Measurements from ENCODE around the gene CEBPG.

The CEBPG gene

GRCh38 chr19:33355535-33355934, 18.0 kb upstream of the CEBPG start:
- no peak for DNase-seq

- no peak for DNase-seq
Observed at GRCh38 chr19:33357556-33357955, 16.0 kb upstream of the CEBPG start.

- DNase-seq, result no peak
Observed at GRCh38 chr19:33358408-33358807, 15.1 kb upstream of the CEBPG start.

GRCh38 chr19:33359581-33359980, 13.9 kb upstream of the CEBPG start:
- DNase-seq, result no peak

GRCh38 chr19:33362508-33363228, 10.8 kb upstream of the CEBPG start:
- DNase-seq, result no peak

GRCh38 chr19:33363476-33363875, 10.0 kb upstream of the CEBPG start:
- no peak for DNase-seq

GRCh38 chr19:33365691-33366090, 7.8 kb upstream of the CEBPG start:
- DNase-seq, result no peak

GRCh38 chr19:33366127-33366526, 7.4 kb upstream of the CEBPG start:
- no peak for DNase-seq

GRCh38 chr19:33366897-33367296, 6.6 kb upstream of the CEBPG start:
- DNase-seq, result no peak

GRCh38 chr19:33368074-33368864, 5.2 kb upstream of the CEBPG start:
- no peak for DNase-seq

- no peak for DNase-seq
Observed at GRCh38 chr19:33370783-33371182, 2.7 kb upstream of the CEBPG start.

GRCh38 chr19:33374236-33374714, 766 bp downstream of the CEBPG start:
- DNase-seq, result peak; percentile 82

GRCh38 chr19:33375156-33375836, 1.8 kb downstream of the CEBPG start:
- DNase-seq, result no peak

- no peak for DNase-seq
Observed at GRCh38 chr19:33375837-33376159, 2.3 kb downstream of the CEBPG start.

GRCh38 chr19:33376423-33376822, 2.9 kb downstream of the CEBPG start:
- DNase-seq, result no peak

GRCh38 chr19:33376941-33377557, 3.5 kb downstream of the CEBPG start:
- DNase-seq, result no peak

GRCh38 chr19:33377586-33378475, 4.3 kb downstream of the CEBPG start:
- DNase-seq, result no peak

- no peak for DNase-seq
Observed at GRCh38 chr19:33379151-33379829, 5.8 kb downstream of the CEBPG start.

GRCh38 chr19:33381101-33381500, 7.6 kb downstream of the CEBPG start:
- no peak for DNase-seq

GRCh38 chr19:33382006-33382405, 8.5 kb downstream of the CEBPG start:
- no peak for DNase-seq

GRCh38 chr19:33382982-33383381, 9.5 kb downstream of the CEBPG start:
- DNase-seq, result no peak

Measured in NCI-H2227 treated with DMSO at 0.1 percent for 48 hours (cell line).